ENCODE data around the gene BICD1. TPM values are rescaled to one million over a fixed set of nuclear protein-coding genes. Genes with fewer than 3 reads are reported as not detected.

Gene BICD1
- total and polyA plus RNA-seq, 2 donors (not counting 3 experiments of a cell fraction or from before 2014, with no cell fraction given), result 12.2 to 51.0 TPM

GRCh38 chr12:32418221-32418620 lies 311.6 kb downstream of the BICD1 start:
- Histone ChIP-seq H3K79me2 (ENCODE audit: control insufficient read depth, insufficient read depth, low read length) (peaks cover 16% of the 10 kb centered on the region), H2AFZ (ENCODE audit: low read depth, low read length) (no peak overlapping the region), H3K4me1 (ENCODE audit: control insufficient read depth, extremely low read depth, insufficient read depth, low read length) (peaks cover 8% of the 10 kb centered on the region), H3K9ac (replicated peaks; ENCODE audit: extremely low read depth, insufficient read depth, low read length) (no peak overlapping the region), H3K9me1 (replicated peaks; ENCODE audit: control insufficient read depth, extremely low read depth, insufficient read depth, low read length) (no peaks in the 10 kb centered on the region), H3K4me2 (ENCODE audit: insufficient read depth, low read length) (no peak overlapping the region), H4K20me1 (replicated peaks; ENCODE audit: control insufficient read depth, extremely low read depth, insufficient read depth, low read length) (no peaks in the 10 kb centered on the region), H3K9me3 (replicated peaks; ENCODE audit: control insufficient read depth, insufficient read depth, low read length) (no peaks in the 10 kb centered on the region), H3K27me3 (ENCODE audit: control insufficient read depth in 2 of 2, insufficient read depth in 2 of 2, low read length in 2 of 2) (no peaks in the 10 kb centered on the region), H3K36me3 (ENCODE audit: control insufficient read depth in 2 of 2, extremely low read depth in 1 of 2, insufficient read depth in 2 of 2, low read length in 2 of 2) (peaks cover 0 to 2% of the 10 kb centered on the region in 2 experiments), H3K4me3 (replicated peaks in 1 of 3; ENCODE audit: insufficient read depth in 1 of 3, low read depth in 1 of 3, low read length in 3 of 3) (no peak overlapping the region), H3K27ac (ENCODE audit: insufficient read depth, low read depth, low read length) (no peak overlapping the region)
- intact Hi-C loops (cut with micrococcal nuclease), result no loop called here
- DNase-seq (ENCODE audit: low read depth, low spot score) (no peak), FAIRE-seq (no peak)
- dilution Hi-C loops (cut with MboI; ENCODE audit: extremely low pct_ligation_motif_present, low sequenced_read_pairs), result no loop called here
- no TSS peak for BruUV-seq (replicated peaks)
- ChIA-PET CTCF (no interaction called here), POLR2A (no interaction called here)
- TF ChIP-seq JUN (IDR thresholded peaks at IDR 0.05; ENCODE audit: borderline replicate concordance, insufficient read depth, insufficient read length, low read depth) (no peak), MAX (IDR thresholded peaks at IDR 0.05; ENCODE audit: insufficient read depth, insufficient read length) (no peak), FOS (IDR thresholded peaks at IDR 0.05; ENCODE audit: borderline replicate concordance, insufficient read depth, low read length) (no peak), MYC (IDR thresholded peaks at IDR 0.05; ENCODE audit: low read depth, low read length) (no peak), GATA2 (IDR thresholded peaks at IDR 0.05; ENCODE audit: insufficient read depth, insufficient read length, low read depth, low read length) (no peak), EZH2 (IDR thresholded peaks at IDR 0.05; ENCODE audit: borderline replicate concordance, low read depth, low read length, severe bottlenecking) (no peak), POLR2A (IDR thresholded peaks at IDR 0.05; ENCODE audit: low read depth, low read length) (no peak), POLR2AphosphoS5 (IDR thresholded peaks at IDR 0.05; ENCODE audit: insufficient read depth, low read depth, low read length) (no peak), CTCF (IDR thresholded peaks at IDR 0.05; ENCODE audit: extremely low read depth in 1 of 2, insufficient read depth in 1 of 2, low read depth in 1 of 2, low read length in 2 of 2) (no peak)
